Erythroblast (primary cell): Measurements from ENCODE around the gene PDIA5.
"Not testable (repeated sequence)": the region's sequence is repeated elsewhere in the genome, so short reads cannot be mapped to it uniquely, and the experiment has no call there.

ENCODE experiments used
- DNase-seq, 2 experiments: peaks; one replicate each; lab custom pipeline; 2025; lab: John Stamatoyannopoulos, UW
- GATA1 ChIP-seq: IDR thresholded peaks from 2 replicates; pipeline ENCODE4 v1.6.1; 2011; ENCODE audit warnings: low read depth, mild to moderate bottlenecking, control low read depth, low read length, moderate library complexity
- POLR2A ChIP-seq: IDR thresholded peaks from 2 replicates; pipeline ENCODE4 v1.6.1; 2011; ENCODE audit warnings: mild to moderate bottlenecking, low read length

PDIA5 gene

GRCh38 chr3:123137001-123137400 is 70.2 kb downstream of the PDIA5 start:
- no peak for TF ChIP-seq POLR2A
- no peak for TF ChIP-seq GATA1

GRCh38 chr3:123138839-123139444 is 72.1 kb downstream of the PDIA5 start:
- no peak for TF ChIP-seq POLR2A
- no peak for TF ChIP-seq GATA1
- no peak for DNase-seq

More at GRCh38 chr3:123137001-123137400, 70.2 kb downstream of the PDIA5 start:
- no peak for DNase-seq

GRCh38 chr3:123139522-123139921 is 72.7 kb downstream of the PDIA5 start:
- no peak for DNase-seq
- no peak for TF ChIP-seq POLR2A
- no peak for TF ChIP-seq GATA1

DNA sequence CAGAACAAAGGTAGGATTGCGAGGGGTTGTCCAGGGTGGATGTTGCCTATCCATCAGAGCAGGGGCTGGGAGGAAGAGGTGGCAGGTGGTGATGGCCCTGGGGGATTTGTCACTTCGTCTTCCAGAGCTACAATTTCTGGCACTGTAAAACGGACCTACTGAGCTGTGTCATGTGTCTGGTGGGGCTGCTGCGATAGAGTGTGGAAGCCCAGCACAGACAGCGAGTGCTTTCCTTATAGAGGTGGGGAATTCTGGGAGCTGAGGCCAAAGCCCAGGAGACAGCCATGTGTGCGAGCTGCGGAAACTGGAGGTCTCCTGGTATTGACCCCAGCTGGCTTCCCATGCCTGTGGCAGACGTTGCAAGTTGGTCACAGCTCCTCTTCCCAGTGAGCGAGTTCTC is 73.7 kb downstream of the PDIA5 start:
- no peak for DNase-seq
- no peak for TF ChIP-seq GATA1
- TF ChIP-seq POLR2A, result no peak

- TF ChIP-seq POLR2A, result no peak
- TF ChIP-seq GATA1, result no peak
- no peak for DNase-seq
These were observed 74.5 kb downstream of the PDIA5 start for GRCh38 chr3:123141276-123141675.

- no peak for DNase-seq
- TF ChIP-seq POLR2A, result no peak
- TF ChIP-seq GATA1, result no peak
These were observed 77.0 kb downstream of the PDIA5 start for GRCh38 chr3:123143669-123144411.

DNA sequence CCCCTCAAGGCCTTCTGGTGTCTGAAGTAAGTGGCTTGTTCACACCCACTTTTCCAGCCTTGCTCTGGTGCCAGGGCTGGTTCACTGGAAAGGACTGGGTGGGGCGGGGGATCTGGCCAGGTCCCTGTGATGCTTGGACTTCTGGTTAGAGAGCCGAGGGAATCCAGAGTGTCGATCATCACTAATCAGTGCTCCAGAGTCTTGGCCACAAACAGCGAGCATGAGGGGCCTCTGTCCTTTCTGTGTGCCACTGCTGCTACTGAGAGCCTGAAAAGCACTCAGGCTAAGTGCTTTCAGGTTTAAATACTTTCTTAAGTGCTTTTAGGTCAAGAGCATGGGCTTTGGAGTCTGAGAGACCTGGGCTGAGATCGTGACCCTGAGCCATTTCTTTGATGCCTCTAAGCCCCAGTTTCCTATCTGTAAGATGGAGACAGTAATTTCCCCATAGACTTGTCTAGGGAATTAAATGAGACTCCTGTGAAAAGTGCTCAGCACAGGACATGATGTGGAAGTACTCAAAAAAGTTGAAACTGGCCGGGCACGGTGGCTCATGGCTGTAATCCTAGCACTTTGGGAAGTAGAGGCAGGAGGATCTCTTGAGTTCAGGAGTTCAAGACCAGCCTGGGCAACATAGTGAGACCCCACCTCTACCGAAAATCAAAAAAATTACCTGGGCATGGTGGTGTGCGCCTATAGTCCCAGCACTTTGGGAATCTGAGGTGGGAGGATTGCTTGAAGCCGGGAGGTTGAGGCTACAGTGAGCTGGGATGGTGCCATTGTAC is 81.1 kb downstream of the PDIA5 start:
- no peak for DNase-seq
- TF ChIP-seq GATA1 (no peak), POLR2A (no peak)

DNA sequence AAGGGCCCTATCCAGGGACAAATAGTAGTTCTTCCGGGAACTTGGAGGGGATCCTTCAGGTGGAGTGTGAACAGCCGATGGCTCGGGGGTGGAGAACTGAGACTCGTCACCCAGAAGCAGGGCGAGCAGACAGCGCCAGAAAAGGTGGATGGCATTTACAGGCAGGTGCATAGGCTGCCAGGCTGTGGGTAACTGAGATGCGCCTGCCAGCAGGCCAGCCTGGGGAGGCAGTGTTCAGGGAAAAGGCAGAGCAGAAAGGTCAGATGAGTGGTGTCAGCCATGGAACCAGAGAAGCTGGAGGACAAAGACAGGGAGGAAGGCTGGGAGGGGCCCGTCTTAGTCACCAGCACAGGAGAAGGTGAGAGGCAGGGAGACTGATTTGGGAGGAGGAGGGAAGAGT is 81.9 kb downstream of the PDIA5 start:
- DNase-seq, result no peak
- TF ChIP-seq POLR2A (no peak), GATA1 (no peak)

DNA sequence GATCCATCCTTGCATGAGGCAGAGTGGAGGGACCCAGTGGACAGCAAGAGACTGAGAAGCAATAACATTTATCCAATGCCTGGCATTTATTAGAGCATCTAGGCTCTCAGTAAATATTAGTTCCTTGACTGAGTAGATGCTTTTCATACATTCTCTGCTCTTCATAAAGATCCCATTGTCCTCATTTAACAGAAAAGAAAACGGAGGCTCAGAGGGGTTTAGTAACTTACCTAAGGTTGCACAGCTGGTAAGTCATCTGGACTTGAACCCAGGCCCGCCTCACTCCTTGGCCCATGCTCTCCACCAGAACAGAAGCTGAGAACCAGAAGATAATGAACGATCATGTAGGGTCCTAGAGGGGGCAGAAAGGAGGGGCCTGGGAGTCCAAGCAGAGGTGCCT is 82.7 kb downstream of the PDIA5 start:
- no peak for DNase-seq
- no peak for TF ChIP-seq POLR2A

- TF ChIP-seq GATA1 (no peak), POLR2A (no peak)
- no peak for DNase-seq
These were observed 83.8 kb downstream of the PDIA5 start for GRCh38 chr3:123150449-123151215.

- no peak for DNase-seq
- no peak for TF ChIP-seq GATA1
- TF ChIP-seq POLR2A, result no peak
These were observed 84.5 kb downstream of the PDIA5 start for GRCh38 chr3:123151251-123151705.

DNA sequence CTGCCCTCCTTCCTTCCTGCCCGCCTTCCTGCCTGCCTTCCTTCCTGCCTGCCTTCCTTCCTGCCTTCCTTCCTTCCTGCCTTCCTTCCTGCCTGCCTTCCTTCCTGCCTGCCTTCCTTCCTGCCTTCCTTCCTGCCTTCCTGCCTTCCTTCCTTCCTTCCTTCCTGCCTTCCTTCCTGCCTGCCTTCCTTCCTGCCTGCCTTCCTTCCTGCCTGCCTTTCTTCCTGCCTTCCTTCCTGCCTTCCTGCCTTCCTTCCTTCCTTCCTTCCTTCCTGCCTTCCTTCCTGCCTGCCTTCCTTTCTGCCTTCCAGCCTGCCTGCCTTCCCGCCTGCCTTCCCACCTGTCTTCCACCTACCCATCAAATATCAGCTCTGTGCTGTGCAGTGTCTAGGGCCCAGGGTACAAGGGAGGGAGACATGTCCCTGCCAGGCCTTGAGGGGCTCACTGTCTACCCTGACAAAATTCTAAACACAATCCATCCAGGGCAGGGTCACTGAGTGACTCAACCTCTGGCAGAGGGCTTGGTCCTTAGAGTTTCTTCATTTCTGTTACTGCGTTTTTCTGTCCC is 85.1 kb downstream of the PDIA5 start:
- not testable (repeated sequence) for DNase-seq

GRCh38 chr3:123152687-123153086 is 85.9 kb downstream of the PDIA5 start:
- no peak for DNase-seq
- TF ChIP-seq GATA1 (no peak), POLR2A (no peak)
